Stimulated activated CD4-positive, alpha-beta T cell treated with anti-CD3 and anti-CD28 coated beads, Interleukin-15, amount 100 ng/mL, for 24 hours (primary cell): ENCODE data around the gene FGF18.
A peak's percentile ranks its signal among the peaks of the same experiment; 100 is the strongest.

Experiments used
- DNase-seq: peaks from one replicate; pipeline ENCODE4 v3.0.0-alpha.2; 2020

FGF18 gene

GRCh38 chr5:171444582-171444981 lies 25.1 kb downstream of the FGF18 start:
- no peak for DNase-seq

- DNase-seq: no peak
These were observed 26.4 kb downstream of the FGF18 start for GRCh38 chr5:171445644-171446516.

GRCh38 chr5:171447226-171447625 lies 27.8 kb downstream of the FGF18 start:
- DNase-seq: no peak

- no peak for DNase-seq
These were observed 30.0 kb downstream of the FGF18 start for GRCh38 chr5:171449426-171449825.

- DNase-seq: peak; percentile 62
These were observed 31.2 kb downstream of the FGF18 start for GRCh38 chr5:171450423-171451331.

GRCh38 chr5:171451421-171451820 lies 32.0 kb downstream of the FGF18 start:
- DNase-seq: no peak

- DNase-seq: no peak
These were observed 33.7 kb downstream of the FGF18 start for GRCh38 chr5:171453056-171453725.

- no peak for DNase-seq
These were observed 34.5 kb downstream of the FGF18 start for GRCh38 chr5:171453988-171454387.

- DNase-seq: no peak
These were observed 35.1 kb downstream of the FGF18 start for GRCh38 chr5:171454549-171454948.

GRCh38 chr5:171455522-171455921 lies 36.1 kb downstream of the FGF18 start:
- DNase-seq: no peak

- no peak for DNase-seq
These were observed 37.9 kb downstream of the FGF18 start for GRCh38 chr5:171457208-171457981.

- no peak for DNase-seq
These were observed 40.4 kb downstream of the FGF18 start for GRCh38 chr5:171459839-171460238.

GRCh38 chr5:171462136-171462927 lies 42.9 kb downstream of the FGF18 start:
- no peak for DNase-seq

- DNase-seq: no peak
These were observed 43.7 kb downstream of the FGF18 start for GRCh38 chr5:171462928-171463861.

GRCh38 chr5:171463862-171464229 lies 44.4 kb downstream of the FGF18 start:
- no peak for DNase-seq

GRCh38 chr5:171464829-171465228 lies 45.4 kb downstream of the FGF18 start:
- DNase-seq: no peak

GRCh38 chr5:171467107-171467506 lies 47.7 kb downstream of the FGF18 start:
- no peak for DNase-seq

GRCh38 chr5:171469326-171469725 lies 49.9 kb downstream of the FGF18 start:
- no peak for DNase-seq

GRCh38 chr5:171470420-171470819 lies 51.0 kb downstream of the FGF18 start:
- no peak for DNase-seq

- no peak for DNase-seq
These were observed 54.9 kb downstream of the FGF18 start for GRCh38 chr5:171474230-171474813.
